ENCODE results near the gene DUT. TPM values are rescaled to one million over a fixed set of nuclear protein-coding genes. Genes with fewer than 3 reads are reported as not detected.

DUT gene
- polyA plus RNA-seq, 3 donors, result 43.8 to 71.9 (median 62.3) TPM

GRCh38 chr15:48374472-48374871 is 43.2 kb downstream of the DUT start:
- Histone ChIP-seq H3K4me2 (replicated peaks; ENCODE audit: extremely low read depth, low read length, poor library complexity, severe bottlenecking) (no peak overlapping the region), H3K4me3 (replicated peaks in 1 of 3; ENCODE audit: low read depth in 2 of 3, low read length in 3 of 3) (no peak overlapping the region), H3K9ac (ENCODE audit: insufficient read depth, low read length, poor library complexity, severe bottlenecking) (no peak overlapping the region), H4K20me1 (ENCODE audit: insufficient read depth, low read length) (no peaks in the 10 kb centered on the region), H2AFZ (ENCODE audit: insufficient read depth, low read depth, low read length, poor library complexity, severe bottlenecking) (no peak overlapping the region), H3K27me3 (ENCODE audit: control insufficient read depth in 2 of 2, insufficient read depth in 2 of 2, low read length in 2 of 2) (no peaks in the 10 kb centered on the region), H3K79me2 (ENCODE audit: insufficient read depth, low read length) (no peaks in the 10 kb centered on the region), H3K27ac (ENCODE audit: low read depth in 1 of 2, low read length in 2 of 2) (no peak overlapping the region), H3K4me1 (ENCODE audit: control insufficient read depth in 1 of 2, insufficient read depth in 2 of 2, low read length in 2 of 2) (no peaks in the 10 kb centered on the region), H3K9me3 (replicated peaks in 1 of 2; ENCODE audit: control insufficient read depth in 1 of 2, insufficient read depth in 1 of 2, low read length in 2 of 2) (peaks cover 0 to 5% of the 10 kb centered on the region in 2 donors), H3K36me3 (replicated peaks in 1 of 2; ENCODE audit: control insufficient read depth in 1 of 2, insufficient read depth in 2 of 2, low read length in 2 of 2) (no peaks in the 10 kb centered on the region)
- no peak for TF ChIP-seq CTCF (IDR thresholded peaks at IDR 0.05)
- no peak overlapping the region for H3K27ac Mint-ChIP-seq
- no peak for DNase-seq
- peaks cover 5 to 19% (median 12%) of the 10 kb centered on the region in 7 donors for H3K9me3 Mint-ChIP-seq
- H3K36me3 Mint-ChIP-seq, result no peaks in the 10 kb centered on the region
- WGBS (ENCODE audit: insufficient coverage), result no CpG with 5 or more reads among the region's 3 CpGs
- intact Hi-C loops (cut with micrococcal nuclease), result no loop called here
- no peaks in the 10 kb centered on the region for H3K4me1 Mint-ChIP-seq
- no peak overlapping the region for H3K4me3 Mint-ChIP-seq
- H3K27me3 Mint-ChIP-seq (ENCODE audit: low read depth in 3 of 3), result peaks cover 3 to 4% (median 4%) of the 10 kb centered on the region in 3 donors

- Histone ChIP-seq H2AFZ (ENCODE audit: insufficient read depth, low read depth, low read length, poor library complexity, severe bottlenecking) (no peak overlapping the region), H3K4me1 (ENCODE audit: control insufficient read depth in 1 of 2, insufficient read depth in 2 of 2, low read length in 2 of 2) (no peaks in the 10 kb centered on the region), H3K27ac (ENCODE audit: low read depth in 1 of 2, low read length in 2 of 2) (no peak overlapping the region), H3K36me3 (replicated peaks in 1 of 2; ENCODE audit: control insufficient read depth in 1 of 2, insufficient read depth in 2 of 2, low read length in 2 of 2) (no peaks in the 10 kb centered on the region), H3K4me2 (replicated peaks; ENCODE audit: extremely low read depth, low read length, poor library complexity, severe bottlenecking) (no peak overlapping the region), H3K4me3 (replicated peaks in 1 of 3; ENCODE audit: low read depth in 2 of 3, low read length in 3 of 3) (no peak overlapping the region), H4K20me1 (ENCODE audit: insufficient read depth, low read length) (no peaks in the 10 kb centered on the region), H3K9me3 (replicated peaks in 1 of 2; ENCODE audit: control insufficient read depth in 1 of 2, insufficient read depth in 1 of 2, low read length in 2 of 2) (peaks cover 0 to 5% of the 10 kb centered on the region in 2 donors), H3K27me3 (ENCODE audit: control insufficient read depth in 2 of 2, insufficient read depth in 2 of 2, low read length in 2 of 2) (no peaks in the 10 kb centered on the region), H3K9ac (ENCODE audit: insufficient read depth, low read length, poor library complexity, severe bottlenecking) (no peak overlapping the region), H3K79me2 (ENCODE audit: insufficient read depth, low read length) (no peaks in the 10 kb centered on the region)
- H3K4me3 Mint-ChIP-seq, result no peak overlapping the region
- peaks cover 5 to 19% (median 12%) of the 10 kb centered on the region in 7 donors for H3K9me3 Mint-ChIP-seq
- 100% methylated on average over 1 of the region's 2 CpGs for WGBS (ENCODE audit: insufficient coverage)
- TF ChIP-seq CTCF (IDR thresholded peaks at IDR 0.05), result no peak
- peak overlapping the region in 1 of 7 donors; percentile 38 for H3K27ac Mint-ChIP-seq
- intact Hi-C loops (cut with micrococcal nuclease), result no loop called here
- DNase-seq, result no peak
- peaks cover 3 to 4% (median 4%) of the 10 kb centered on the region in 3 donors for H3K27me3 Mint-ChIP-seq (ENCODE audit: low read depth in 3 of 3)
- H3K36me3 Mint-ChIP-seq, result no peaks in the 10 kb centered on the region
- H3K4me1 Mint-ChIP-seq, result no peaks in the 10 kb centered on the region
These were observed 44.5 kb downstream of the DUT start for GRCh38 chr15:48375767-48376166.
